Measurements from ENCODE around the gene FIGN. TPM values are rescaled to one million over a fixed set of nuclear protein-coding genes. Genes with fewer than 3 reads are reported as not detected.

Gene FIGN
- total and polyA plus RNA-seq, 2 donors (not counting 3 experiments of a cell fraction or from before 2014, with no cell fraction given), result 1.8 to 8.1 TPM

DNA sequence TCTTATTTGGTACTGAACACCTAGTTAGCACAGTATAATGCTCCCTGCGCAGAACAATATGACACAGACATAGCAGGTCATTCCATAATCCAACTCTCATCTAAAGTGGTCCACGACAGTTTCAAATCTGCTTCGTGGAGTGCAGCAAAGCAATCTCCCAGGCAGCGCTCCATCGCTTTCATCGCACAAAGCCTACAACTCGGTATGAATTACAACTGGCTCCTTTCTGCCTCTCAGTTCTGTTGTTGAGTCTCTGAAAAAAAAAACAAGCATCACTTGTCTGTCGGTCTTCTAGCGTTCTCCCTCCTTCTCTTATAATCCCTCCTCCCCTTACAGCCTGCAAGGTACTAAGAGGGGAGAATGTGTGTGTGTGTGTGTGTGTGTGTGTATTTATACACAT lies 123.5 kb downstream of the FIGN start:
- no peaks in the 10 kb centered on the region for H3K79me2 ChIP-seq (ENCODE audit: control insufficient read depth, insufficient read depth, low read length)
- H3K9ac ChIP-seq (replicated peaks; ENCODE audit: extremely low read depth, insufficient read depth, low read length), result no peak overlapping the region
- no peak overlapping the region for H3K27ac ChIP-seq (ENCODE audit: insufficient read depth, low read depth, low read length)
- H3K4me2 ChIP-seq (ENCODE audit: insufficient read depth, low read length), result no peak overlapping the region
- dilution Hi-C loops (cut with MboI; ENCODE audit: extremely low pct_ligation_motif_present, low sequenced_read_pairs), result no loop called here
- ChIA-PET CTCF (interaction anchor here (0.9 to 1.5 kb wide), 2 partner anchors 18 to 55 kb away, joined by 3 to 4 read pairs; no protein-coding TSS in a partner anchor), POLR2A (no interaction called here)
- no peaks in the 10 kb centered on the region for H3K4me1 ChIP-seq (ENCODE audit: control insufficient read depth, extremely low read depth, insufficient read depth, low read length)
- BruUV-seq (replicated peaks), result no TSS peak
- FAIRE-seq, result no peak
- intact Hi-C loops (cut with micrococcal nuclease), result no loop called here
- no peak for TF ChIP-seq EZH2 (IDR thresholded peaks at IDR 0.05; ENCODE audit: borderline replicate concordance, low read depth, low read length, severe bottlenecking)
- no peak for TF ChIP-seq MYC (IDR thresholded peaks at IDR 0.05; ENCODE audit: low read depth, low read length)
- no peak for TF ChIP-seq POLR2A (IDR thresholded peaks at IDR 0.05; ENCODE audit: low read depth, low read length)
- no peak for TF ChIP-seq JUN (IDR thresholded peaks at IDR 0.05; ENCODE audit: borderline replicate concordance, insufficient read depth, insufficient read length, low read depth)
- no peak for TF ChIP-seq POLR2AphosphoS5 (IDR thresholded peaks at IDR 0.05; ENCODE audit: insufficient read depth, low read depth, low read length)
- TF ChIP-seq, protein P1, sequence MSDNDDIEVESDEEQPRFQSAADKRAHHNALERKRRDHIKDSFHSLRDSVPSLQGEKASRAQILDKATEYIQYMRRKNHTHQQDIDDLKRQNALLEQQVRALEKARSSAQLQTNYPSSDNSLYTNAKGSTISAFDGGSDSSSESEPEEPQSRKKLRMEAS (IDR thresholded peaks at IDR 0.05; ENCODE audit: insufficient read depth, insufficient read length), result no peak
- no peak for TF ChIP-seq FOS (IDR thresholded peaks at IDR 0.05; ENCODE audit: borderline replicate concordance, insufficient read depth, low read length)
- no peak for TF ChIP-seq GATA2 (IDR thresholded peaks at IDR 0.05; ENCODE audit: insufficient read depth, insufficient read length, low read depth, low read length)
- no peak for TF ChIP-seq CTCF (IDR thresholded peaks at IDR 0.05; ENCODE audit: extremely low read depth in 1 of 2, insufficient read depth in 1 of 2, low read depth in 1 of 2, low read length in 2 of 2)
- H3K4me3 ChIP-seq (replicated peaks in 1 of 3; ENCODE audit: insufficient read depth in 1 of 3, low read depth in 1 of 3, low read length in 3 of 3), result no peak overlapping the region
- no peaks in the 10 kb centered on the region for H3K9me1 ChIP-seq (replicated peaks; ENCODE audit: control insufficient read depth, extremely low read depth, insufficient read depth, low read length)
- no peaks in the 10 kb centered on the region for H3K27me3 ChIP-seq (ENCODE audit: control insufficient read depth in 2 of 2, insufficient read depth in 2 of 2, low read length in 2 of 2)
- no peaks in the 10 kb centered on the region for H4K20me1 ChIP-seq (replicated peaks; ENCODE audit: control insufficient read depth, extremely low read depth, insufficient read depth, low read length)
- no peak for DNase-seq (ENCODE audit: low read depth, low spot score)
- H3K9me3 ChIP-seq (replicated peaks; ENCODE audit: control insufficient read depth, insufficient read depth, low read length), result no peaks in the 10 kb centered on the region
- H2AFZ ChIP-seq (ENCODE audit: low read depth, low read length), result no peak overlapping the region
- no peaks in the 10 kb centered on the region for H3K36me3 ChIP-seq (ENCODE audit: control insufficient read depth in 2 of 2, extremely low read depth in 1 of 2, insufficient read depth in 2 of 2, low read length in 2 of 2)
